Tibial nerve (tissue), 4 donors: ENCODE measurements around the gene ADK. TPM values are rescaled to one million over a fixed set of nuclear protein-coding genes. Genes with fewer than 3 reads are reported as not detected.
A peak's percentile ranks its signal among the peaks of the same experiment; 100 is the strongest.

Source experiments
- DNase-seq, 2 donors: peaks; one replicate each; pipeline ENCODE4 v3.0.0-alpha.2; 2019; ENCODE audit warnings: low spot score in 2 of 2
- H3K27ac ChIP-seq, 4 donors: fragments of 200-600 bp; sonication (generic) in 3 of 4; one replicate each; pipeline ENCODE4 v1.5.1; 2017 to 2019; ENCODE audit warnings: mild to moderate bottlenecking in 1 of 4
- H3K27me3 ChIP-seq, 2 donors: fragments of 200-600 bp; sonication (generic) in 1 of 2; one replicate each; pipeline versions ENCODE4 v1.5.1 to v1.6.0; 2017 to 2019
- H3K36me3 ChIP-seq, 3 donors: fragments of 200-600 bp; sonication (generic); one replicate each; pipeline ENCODE4 v1.5.1; 2018 to 2019
- H3K4me1 ChIP-seq, 4 donors: fragments of 200-600 bp; sonication (generic) in 3 of 4; one replicate each; pipeline ENCODE4 v1.5.1; 2017 to 2019
- H3K4me3 ChIP-seq, 4 donors: fragments of 200-600 bp; sonication (generic) in 3 of 4; one replicate each; pipeline ENCODE4 v1.5.1; 2017 to 2019; ENCODE audit warnings: mild to moderate bottlenecking in 1 of 4, moderate library complexity in 1 of 4
- H3K9me3 ChIP-seq, 4 donors: fragments of 200-600 bp; sonication (generic) in 3 of 4; one replicate each; pipeline ENCODE4 v1.5.1; 2017 to 2019
- CTCF ChIP-seq, 5 experiments: fragments of 200-600 bp in 3 of 5; fragments of 450-650 bp in 2 of 5; sonication (generic) in 3 of 5; IDR thresholded peaks; one replicate each; pipeline ENCODE4 v1.5.1; 2016 to 2019; ENCODE audit warnings: antibody characterized with exemption in 5 of 5, mild to moderate bottlenecking in 3 of 5, moderate library complexity in 2 of 5
- EP300 ChIP-seq, 2 donors: sonication (generic); formaldehyde crosslinking; IDR thresholded peaks; one replicate each; pipeline ENCODE4 v1.6.1; 2017; ENCODE audit warnings: antibody characterized with exemption in 2 of 2, mild to moderate bottlenecking in 1 of 2
- POLR2A ChIP-seq, 2 donors: fragments of 450-650 bp; IDR thresholded peaks; one replicate each; pipeline ENCODE4 v1.6.1; 2017; ENCODE audit warnings: antibody characterized with exemption in 2 of 2, mild to moderate bottlenecking in 2 of 2, moderate library complexity in 2 of 2
- WGBS, 2 donors: methylation state at CpG; one replicate each; pipeline ENCODE4 v1.1.5; 2018; 5-methylcytosine and 5-hydroxymethylcytosine counted together
- total RNA-seq, 4 donors: library from RNA; depleted of rRNA; stranded (reverse); fragments of >200 nt; gene quantifications; one replicate each; pipeline ENCODE4 v1.1.0, GENCODE V29; 2016

Gene ADK
- total RNA-seq, 4 donors from 2014 or later = 28.2 to 50.9 (median 34.0) TPM

GRCh38 chr10:74153123-74153522 is 2.1 kb downstream of the ADK start:
- 37 to 40% methylated on average over 4 of the region's 4 CpGs for WGBS, 2 donors
- Histone ChIP-seq H3K27me3 (no peaks in the 10 kb centered on the region), H3K27ac (peak overlapping the region in 2 of 4 donors; percentile 18 to 52), H3K9me3 (no peaks in the 10 kb centered on the region), H3K36me3 (no peaks in the 10 kb centered on the region), H3K4me1 (peaks cover 3 to 50% (median 20%) of the 10 kb centered on the region in 4 donors), H3K4me3 (no peak overlapping the region)
- TF ChIP-seq EP300 (IDR thresholded peaks at IDR 0.05) = peak in 1 of 2 donors; percentile 36
- TF ChIP-seq CTCF (IDR thresholded peaks at IDR 0.05) = peak in 4 of 5 experiments; percentile 18 to 53 (median 34)
- no peak for TF ChIP-seq POLR2A (IDR thresholded peaks at IDR 0.05)
- peak in 1 of 2 donors; percentile 26 for DNase-seq

GRCh38 chr10:74153676-74154075 is 2.7 kb downstream of the ADK start:
- DNase-seq = no peak
- Histone ChIP-seq H3K27ac (peak overlapping the region in 2 of 4 donors; percentile 18 to 52), H3K36me3 (no peaks in the 10 kb centered on the region), H3K4me1 (peaks cover 3 to 44% (median 20%) of the 10 kb centered on the region in 4 donors), H3K4me3 (no peak overlapping the region), H3K9me3 (no peaks in the 10 kb centered on the region), H3K27me3 (no peaks in the 10 kb centered on the region)
- 64 to 71% methylated on average over 4 of the region's 4 CpGs for WGBS, 2 donors
- TF ChIP-seq POLR2A (IDR thresholded peaks at IDR 0.05) (no peak), EP300 (IDR thresholded peaks at IDR 0.05) (no peak), CTCF (IDR thresholded peaks at IDR 0.05) (no peak)

GRCh38 chr10:74156919-74157289 is 5.9 kb downstream of the ADK start:
- Histone ChIP-seq H3K4me1 (peaks cover 3 to 27% (median 11%) of the 10 kb centered on the region in 4 donors), H3K27ac (peak overlapping the region in 1 of 4 donors; percentile 10), H3K36me3 (no peaks in the 10 kb centered on the region), H3K27me3 (no peaks in the 10 kb centered on the region), H3K4me3 (no peak overlapping the region), H3K9me3 (no peaks in the 10 kb centered on the region)
- TF ChIP-seq POLR2A (IDR thresholded peaks at IDR 0.05) (no peak), CTCF (IDR thresholded peaks at IDR 0.05) (no peak), EP300 (IDR thresholded peaks at IDR 0.05) (no peak)
- 31 to 33% methylated on average over 2 of the region's 2 CpGs for WGBS, 2 donors
- DNase-seq = peak in 1 of 2 donors; percentile 45

GRCh38 chr10:74160013-74160412 is 9.0 kb downstream of the ADK start:
- DNase-seq = no peak
- Histone ChIP-seq H3K4me1 (peaks cover 0 to 19% (median 2%) of the 10 kb centered on the region in 4 donors), H3K9me3 (no peaks in the 10 kb centered on the region), H3K27ac (no peak overlapping the region), H3K4me3 (no peak overlapping the region), H3K27me3 (no peaks in the 10 kb centered on the region), H3K36me3 (no peaks in the 10 kb centered on the region)
- TF ChIP-seq CTCF (IDR thresholded peaks at IDR 0.05) (no peak), EP300 (IDR thresholded peaks at IDR 0.05) (no peak), POLR2A (IDR thresholded peaks at IDR 0.05) (no peak)
- 94 to 100% methylated on average over 3 of the region's 3 CpGs for WGBS, 2 donors

GRCh38 chr10:74163319-74164068 is 12.5 kb downstream of the ADK start:
- no peak overlapping the region for H3K4me3 ChIP-seq
- H3K4me1 ChIP-seq = peaks cover 0 to 18% (median 2%) of the 10 kb centered on the region in 4 donors
- no peaks in the 10 kb centered on the region for H3K27me3 ChIP-seq
- WGBS, 2 donors = 53% methylated on average over 3 of the region's 3 CpGs
- no peaks in the 10 kb centered on the region for H3K36me3 ChIP-seq
- DNase-seq = no peak
- no peaks in the 10 kb centered on the region for H3K9me3 ChIP-seq
- peak overlapping the region in 2 of 4 donors; percentile 19 to 66 for H3K27ac ChIP-seq
- TF ChIP-seq POLR2A (IDR thresholded peaks at IDR 0.05) = no peak
- TF ChIP-seq EP300 (IDR thresholded peaks at IDR 0.05) = no peak
- no peak for TF ChIP-seq CTCF (IDR thresholded peaks at IDR 0.05)
